Right cardiac atrium (tissue), 5 donors: ENCODE measurements around the gene AZIN2. TPM values are rescaled to one million over a fixed set of nuclear protein-coding genes. Genes with fewer than 3 reads are reported as not detected.

ENCODE experiments used
- ATAC-seq, 2 donors: fragments of 200-7000 bp; cut with Tn5 transposase; one replicate each; pipeline versions ENCODE4 v1.8.0 to v1.9.1; 2020; ENCODE audit warnings: moderate library complexity in 2 of 2, mild to moderate bottlenecking in 1 of 2
- DNase-seq, 3 donors: peaks; one replicate each; pipeline ENCODE4 v3.0.0-alpha.2; 2020
- H3K27ac ChIP-seq: one replicate; pipeline ENCODE4 v1.5.1; 2013; ENCODE audit warnings: mild to moderate bottlenecking, low read length, control low read depth, moderate library complexity
- H3K27me3 ChIP-seq: one replicate; pipeline ENCODE4 v1.6.1; 2013; ENCODE audit not compliant: control insufficient read depth, insufficient read depth
- H3K4me1 ChIP-seq: one replicate; pipeline ENCODE4 v1.6.1; 2013; ENCODE audit warnings: low read length; ENCODE audit not compliant: control insufficient read depth, insufficient read depth
- H3K4me3 ChIP-seq: one replicate; pipeline ENCODE4 v1.5.1; 2013; ENCODE audit warnings: low read length, control low read depth
- H3K9me3 ChIP-seq: one replicate; pipeline ENCODE4 v1.6.1; 2013; ENCODE audit warnings: low read length; ENCODE audit not compliant: control insufficient read depth
- WGBS: extraction: QIAGEN DNeasy Blood & Tissue Kit; methylation state at CpG from one replicate; pipeline ENCODE4 v1.1.7; 2013; 5-methylcytosine and 5-hydroxymethylcytosine counted together
- intact Hi-C, 4 donors: fragments of 100-400 bp; cut with DNase I; formaldehyde crosslinking; loops; one replicate each; pipeline versions ENCODE4 v1.11.0 to v1.14.0; 2022 to 2023
- polyA plus RNA-seq: library from polyadenylated mRNA; stranded (reverse); fragments of 200-250 nt; gene quantifications from one replicate; pipeline ENCODE4 v1.2.3, GENCODE V29; 2013
- total RNA-seq, 4 donors: library from RNA; stranded (reverse); fragmentation: NEBNext Ultra II Directional; extraction: Animal tissue kit (Norgen Biotek cat#: 25700); gene quantifications; one replicate each; pipeline ENCODE4 v1.2.1, GENCODE V29; 2021
- donor health status: healthy with polysubstance abuse.
- donor health status: DM: no; HTN: yes; CAD: no.
- donor health status: DM: no; HTN: no; CAD: no.
- donor health status: DM: no; HTN: yes; CAD: no; lungs with severe emphysema.
- donor health status: DM: yes; HTN: yes; CAD: no.

The AZIN2 gene
- total and polyA plus RNA-seq, 5 donors: 2.4 to 7.9 (median 4.4) TPM

DNA sequence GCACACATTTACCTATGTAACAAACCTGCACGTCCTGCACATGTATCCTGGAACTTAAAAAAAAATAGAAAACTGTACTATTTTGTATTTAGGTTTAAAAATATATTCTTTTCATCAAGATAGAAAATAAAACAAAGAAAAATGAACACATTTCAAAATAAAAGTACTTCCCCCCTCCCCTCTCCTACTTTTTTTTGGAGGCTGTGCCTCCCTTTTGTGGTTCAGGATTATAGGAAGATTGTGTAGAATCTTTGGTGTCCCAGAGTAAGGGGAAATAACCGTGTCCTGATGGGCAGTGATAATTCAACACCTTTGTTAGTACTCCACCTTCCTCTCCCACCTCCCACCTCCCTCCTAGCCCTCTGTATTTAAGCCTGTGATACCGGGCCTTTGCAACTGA is 60.8 kb downstream of the AZIN2 start:
- ATAC-seq: no peak
- intact Hi-C loops: no loop called here
- WGBS: 59% methylated on average over 3 of the region's 3 CpGs
- Histone ChIP-seq H3K4me1 (peaks cover 7% of the 10 kb centered on the region), H3K27ac (no peak overlapping the region), H3K4me3 (no peak overlapping the region), H3K9me3 (no peaks in the 10 kb centered on the region), H3K27me3 (no peaks in the 10 kb centered on the region)
- DNase-seq: no peak

DNA sequence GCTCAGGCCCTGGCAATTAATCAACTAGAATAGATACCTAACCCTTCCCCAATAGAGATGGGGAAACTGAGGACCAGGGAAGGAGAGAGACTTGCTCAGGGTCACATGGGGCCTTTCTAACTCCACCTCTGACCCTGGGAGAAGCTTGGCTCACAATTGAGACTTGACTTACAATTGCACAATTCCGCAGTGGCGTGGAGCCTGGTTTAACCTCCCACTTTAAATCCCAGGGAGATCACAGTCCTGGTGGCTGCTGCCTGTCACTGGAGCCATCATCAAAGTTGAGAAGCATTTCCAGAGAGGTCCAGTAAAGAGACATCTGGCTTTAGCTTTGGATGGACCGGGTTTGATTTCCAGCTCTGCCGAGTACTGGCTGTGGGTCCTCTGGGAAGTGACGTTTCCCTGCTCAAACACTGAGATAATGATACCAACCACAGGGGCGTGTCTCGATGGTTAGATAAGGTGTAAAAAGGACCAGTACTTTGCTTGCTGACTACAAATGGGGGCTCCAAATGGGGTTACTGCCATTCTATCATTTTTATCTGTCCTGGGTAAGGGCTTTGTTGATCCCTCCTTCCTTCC is 61.6 kb downstream of the AZIN2 start:
- no peaks in the 10 kb centered on the region for H3K27me3 ChIP-seq
- no peak overlapping the region for H3K4me3 ChIP-seq
- H3K9me3 ChIP-seq: no peaks in the 10 kb centered on the region
- WGBS: 45% methylated on average over 7 of the region's 7 CpGs
- ATAC-seq (peak; percentile 31 to 42), DNase-seq (peak; percentile 50 to 79 (median 67))
- H3K27ac ChIP-seq: no peak overlapping the region
- intact Hi-C loops: no loop called here
- peaks cover 7% of the 10 kb centered on the region for H3K4me1 ChIP-seq

DNA sequence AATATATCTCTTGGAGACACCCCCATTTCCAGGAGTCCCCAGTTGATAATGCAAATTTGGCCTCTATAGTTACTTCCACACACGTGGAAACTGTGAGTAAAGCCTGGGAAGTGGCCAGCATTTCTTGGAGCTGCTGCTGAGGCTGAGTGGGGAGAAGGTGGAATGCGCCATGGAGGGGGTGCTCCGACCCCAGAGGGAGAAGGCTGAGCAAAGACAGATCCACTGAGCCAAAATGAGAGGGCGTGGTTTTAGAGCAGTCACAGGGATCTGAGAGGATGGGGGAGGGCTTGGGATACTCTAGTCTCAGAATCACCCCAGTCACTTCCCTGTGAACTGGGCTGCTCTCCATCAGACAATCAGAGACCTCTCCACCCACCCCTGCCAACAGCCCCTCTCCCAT is 62.2 kb downstream of the AZIN2 start:
- no peaks in the 10 kb centered on the region for H3K9me3 ChIP-seq
- peak; percentile 55 to 68 for ATAC-seq
- no peaks in the 10 kb centered on the region for H3K27me3 ChIP-seq
- peak; percentile 62 to 75 (median 72) for DNase-seq
- no peak overlapping the region for H3K27ac ChIP-seq
- intact Hi-C loops: no loop called here
- H3K4me1 ChIP-seq: peaks cover 7% of the 10 kb centered on the region
- WGBS: 44% methylated on average over 4 of the region's 4 CpGs
- H3K4me3 ChIP-seq: no peak overlapping the region

GRCh38 chr1:33143698-33144097 is 62.7 kb downstream of the AZIN2 start:
- DNase-seq: no peak

DNA sequence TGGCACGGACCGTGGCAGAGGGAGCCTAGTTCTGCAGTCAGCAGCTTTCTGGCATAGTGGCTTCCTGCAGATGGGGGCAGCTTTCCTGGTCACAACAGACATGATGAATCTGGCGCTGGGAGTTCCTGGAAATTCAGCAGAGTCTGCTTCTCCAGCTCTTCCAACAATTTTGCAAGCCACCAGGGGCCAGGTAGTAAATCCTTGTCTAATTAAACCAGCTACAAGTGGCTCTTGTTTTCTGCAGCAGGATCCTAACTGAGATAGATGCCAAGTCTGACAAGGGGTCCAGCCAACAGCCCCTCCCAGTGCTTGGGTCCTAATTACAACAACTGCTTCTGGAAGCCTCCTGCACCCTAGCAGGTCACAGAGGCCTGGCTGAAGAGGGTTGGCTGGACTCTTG is 65.0 kb downstream of the AZIN2 start:
- ATAC-seq: no peak
- H3K27me3 ChIP-seq: no peaks in the 10 kb centered on the region
- 83% methylated on average over 3 of the region's 3 CpGs for WGBS
- no peak for DNase-seq
- intact Hi-C loops: no loop called here
- peaks cover 7% of the 10 kb centered on the region for H3K4me1 ChIP-seq
- no peak overlapping the region for H3K27ac ChIP-seq
- no peaks in the 10 kb centered on the region for H3K9me3 ChIP-seq
- H3K4me3 ChIP-seq: no peak overlapping the region

More at GRCh38 chr1:33143698-33144097, 62.7 kb downstream of the AZIN2 start:
- 62% methylated on average over 2 of the region's 2 CpGs for WGBS
- intact Hi-C loops: no loop called here
- no peaks in the 10 kb centered on the region for H3K9me3 ChIP-seq
- no peak overlapping the region for H3K27ac ChIP-seq
- ATAC-seq: peak in 1 of 2 donors; percentile 18
- no peaks in the 10 kb centered on the region for H3K27me3 ChIP-seq
- no peak overlapping the region for H3K4me3 ChIP-seq
- peaks cover 7% of the 10 kb centered on the region for H3K4me1 ChIP-seq

- H3K27ac ChIP-seq: no peak overlapping the region
- H3K4me1 ChIP-seq: peaks cover 5% of the 10 kb centered on the region
- H3K27me3 ChIP-seq: no peaks in the 10 kb centered on the region
- intact Hi-C loops: no loop called here
- no peaks in the 10 kb centered on the region for H3K9me3 ChIP-seq
- ATAC-seq: no peak
- 97% methylated on average over 30 of the region's 30 CpGs for WGBS
- H3K4me3 ChIP-seq: no peak overlapping the region
- no peak for DNase-seq
Measured at GRCh38 chr1:33147275-33147996, 66.5 kb downstream of the AZIN2 start.

- Histone ChIP-seq H3K4me1 (peaks cover 5% of the 10 kb centered on the region), H3K27ac (no peak overlapping the region), H3K4me3 (no peak overlapping the region), H3K27me3 (no peaks in the 10 kb centered on the region), H3K9me3 (no peaks in the 10 kb centered on the region)
- 70% methylated on average over 3 of the region's 3 CpGs for WGBS
- intact Hi-C loops: no loop called here
- no peak for ATAC-seq
- DNase-seq: no peak
Measured at GRCh38 chr1:33147997-33148314, 67.0 kb downstream of the AZIN2 start.

DNA sequence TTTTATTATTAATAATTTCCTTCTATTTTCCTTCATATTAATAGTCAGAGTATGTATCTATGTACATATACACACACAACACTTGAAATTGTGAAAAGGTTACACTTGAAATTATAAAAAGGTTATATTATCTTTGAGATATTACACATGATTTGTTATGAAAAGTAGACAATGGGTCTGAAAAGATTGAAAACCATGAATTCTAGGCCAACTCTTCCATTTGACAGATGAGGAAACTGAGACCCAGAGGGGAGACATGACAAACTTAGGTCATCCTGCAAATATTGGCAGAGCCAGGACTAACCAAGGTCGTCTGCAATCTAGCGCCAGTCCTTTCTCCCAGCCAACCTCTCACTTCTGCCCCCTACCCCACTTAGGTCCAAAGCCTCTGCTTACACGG is 67.7 kb downstream of the AZIN2 start:
- no peak for ATAC-seq
- no peak overlapping the region for H3K4me3 ChIP-seq
- peaks cover 6% of the 10 kb centered on the region for H3K4me1 ChIP-seq
- no peak for DNase-seq
- H3K9me3 ChIP-seq: no peaks in the 10 kb centered on the region
- intact Hi-C loops: no loop called here
- 91% methylated on average over 3 of the region's 3 CpGs for WGBS
- no peak overlapping the region for H3K27ac ChIP-seq
- H3K27me3 ChIP-seq: no peaks in the 10 kb centered on the region

DNA sequence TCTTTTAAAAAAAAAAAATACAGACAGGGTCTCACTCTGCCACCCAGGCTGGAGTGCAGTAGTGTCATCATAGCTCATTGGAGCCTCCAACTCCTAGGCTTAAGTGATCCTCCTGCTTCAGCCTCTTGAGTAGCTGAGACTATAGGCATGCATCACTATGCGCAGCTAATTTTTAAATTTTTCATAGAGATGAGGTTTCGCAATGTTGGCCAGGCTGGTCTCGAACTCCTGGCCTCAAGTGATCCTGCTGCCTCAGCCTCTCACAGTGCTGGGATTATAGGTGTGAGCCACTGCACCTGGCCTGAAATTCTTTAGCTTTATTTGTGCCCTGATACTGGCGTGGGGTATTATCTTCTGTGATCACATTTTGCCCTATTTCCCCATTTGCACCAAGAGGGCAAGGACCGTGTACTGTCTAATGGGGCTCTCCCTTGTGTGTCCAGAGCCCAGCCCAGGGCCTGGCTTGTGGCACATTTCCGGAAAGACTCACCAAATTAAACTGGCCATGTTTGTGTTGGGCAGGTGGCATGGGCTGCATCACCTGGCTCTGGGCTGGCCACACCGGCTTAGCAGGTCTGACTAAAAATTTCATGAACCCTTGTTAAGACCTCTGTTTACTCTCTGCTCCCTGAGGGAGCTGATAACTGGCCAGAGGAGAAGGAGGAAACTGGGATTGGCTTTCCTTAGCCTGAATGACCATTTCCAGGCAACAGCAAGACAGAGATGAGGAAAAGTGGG is 68.7 kb downstream of the AZIN2 start:
- Histone ChIP-seq H3K4me1 (peaks cover 11% of the 10 kb centered on the region), H3K27ac (no peak overlapping the region), H3K9me3 (no peaks in the 10 kb centered on the region), H3K27me3 (no peaks in the 10 kb centered on the region), H3K4me3 (no peak overlapping the region)
- intact Hi-C loops: no loop called here
- ATAC-seq: no peak
- DNase-seq: no peak
- WGBS: 92% methylated on average over 7 of the region's 7 CpGs

GRCh38 chr1:33150522-33150921 is 69.6 kb downstream of the AZIN2 start:
- Histone ChIP-seq H3K9me3 (no peaks in the 10 kb centered on the region), H3K27ac (no peak overlapping the region), H3K4me1 (peaks cover 11% of the 10 kb centered on the region), H3K4me3 (no peak overlapping the region), H3K27me3 (no peaks in the 10 kb centered on the region)
- intact Hi-C loops: no loop called here
- WGBS: 87% methylated on average over 4 of the region's 4 CpGs
- ATAC-seq: no peak
- DNase-seq: no peak

DNA sequence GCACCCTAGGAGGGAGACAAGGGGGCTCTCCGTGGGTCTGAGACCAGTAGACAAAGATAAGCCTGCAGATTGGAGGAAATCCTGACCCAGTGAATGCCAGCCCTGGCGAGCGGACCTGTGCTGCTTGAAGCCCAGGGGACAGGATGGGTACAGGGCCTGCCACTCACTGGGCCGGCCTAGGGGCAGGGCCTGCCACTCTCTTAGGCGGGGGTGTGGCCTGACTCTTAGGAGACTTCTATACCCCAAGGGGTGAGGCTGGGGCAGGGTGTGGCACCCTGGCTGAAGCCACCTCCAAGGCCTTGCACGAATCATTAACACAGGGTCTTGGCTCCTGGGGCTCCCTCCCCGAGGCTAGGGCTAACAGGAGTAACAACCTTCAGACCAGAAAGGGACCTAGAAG is 70.2 kb downstream of the AZIN2 start:
- H3K27ac ChIP-seq: no peak overlapping the region
- WGBS: 74% methylated on average over 7 of the region's 7 CpGs
- intact Hi-C loops: no loop called here

More for the DNA sequence above, 70.2 kb downstream of the AZIN2 start:
- ATAC-seq: no peak
- no peaks in the 10 kb centered on the region for H3K9me3 ChIP-seq
- no peak for DNase-seq
- H3K27me3 ChIP-seq: no peaks in the 10 kb centered on the region
- H3K4me1 ChIP-seq: peaks cover 11% of the 10 kb centered on the region
- H3K4me3 ChIP-seq: no peak overlapping the region
